ENCODE results near the gene RPUSD1. TPM values are rescaled to one million over a fixed set of nuclear protein-coding genes. Genes with fewer than 3 reads are reported as not detected.

Gene RPUSD1
- total RNA-seq, 3 donors from 2014 or later (not counting 1 experiment from before 2014, with no cell fraction given) = 20.8 to 31.7 (median 29.6) TPM

GRCh38 chr16:788399-789126, 382 bp upstream of the RPUSD1 start, which contains the start of gene CHTF18:
Gene CHTF18 (plus strand): TSS chr16:788620. CDS start chr16:788685, 65 bp downstream.
- no peaks in the 10 kb centered on the region for H3K36me3 Mint-ChIP-seq
- H3K36me3 ChIP-seq (ENCODE audit: control insufficient read depth, insufficient read depth, low read length) = peaks cover 5% of the 10 kb centered on the region
- no peaks in the 10 kb centered on the region for H3K9me3 Mint-ChIP-seq
- H3K27me3 Mint-ChIP-seq (ENCODE audit: low read depth in 2 of 2) = no peaks in the 10 kb centered on the region
- H3K4me1 Mint-ChIP-seq = peaks cover 0 to 9% of the 10 kb centered on the region in 2 donors
- peaks cover 29% of the 10 kb centered on the region for H3K4me1 ChIP-seq (ENCODE audit: control insufficient read depth, insufficient read depth, low read length)
- H3K4me3 Mint-ChIP-seq = peak within 1 kb of the TSS; percentile 86
- H3K27me3 ChIP-seq (ENCODE audit: control insufficient read depth, insufficient read depth, low read length) = no peaks in the 10 kb centered on the region
- H3K4me3 ChIP-seq (ENCODE audit: low read length) = peak within 1 kb of the TSS; percentile 84
- peak within 1 kb of the TSS; percentile 30 for H3K27ac ChIP-seq (ENCODE audit: low read length)
- under 1% methylated on average over 97 of the region's 97 CpGs for WGBS (ENCODE audit: insufficient coverage)
- H3K9me3 ChIP-seq (ENCODE audit: control insufficient read depth, insufficient read depth, low read length) = no peaks in the 10 kb centered on the region
- peak within 1 kb of the TSS; percentile 38 to 71 for H3K27ac Mint-ChIP-seq
- ATAC-seq (peak; percentile 96 to 98 (median 97)), DNase-seq (peak; percentile 95 to 96)
- no peak for TF ChIP-seq CTCF (IDR thresholded peaks at IDR 0.05)
- intact Hi-C loops (cut with micrococcal nuclease) = loop anchor here (1.0 kb wide), 1 partner anchor 19 kb away; no protein-coding TSS in a partner anchor

- no peak for TF ChIP-seq CTCF (IDR thresholded peaks at IDR 0.05)
- H3K4me3 Mint-ChIP-seq = peak overlapping the region; percentile 86
These were observed 737 bp downstream of the RPUSD1 start for GRCh38 chr16:787321-787966.

GRCh38 chr16:785563-786535, 2.3 kb downstream of the RPUSD1 start:
- peaks cover 29% of the 10 kb centered on the region for H3K4me1 ChIP-seq (ENCODE audit: control insufficient read depth, insufficient read depth, low read length)
- Mint-ChIP-seq H3K4me1 (peaks cover 0 to 9% of the 10 kb centered on the region in 2 donors), H3K9me3 (no peaks in the 10 kb centered on the region), H3K27me3 (ENCODE audit: low read depth in 2 of 2) (no peaks in the 10 kb centered on the region), H3K36me3 (no peaks in the 10 kb centered on the region), H3K27ac (no peak overlapping the region), H3K4me3 (peak overlapping the region; percentile 65)
- no peak overlapping the region for H3K27ac ChIP-seq (ENCODE audit: low read length)
- 70% methylated on average over 58 of the region's 58 CpGs for WGBS (ENCODE audit: insufficient coverage)
- peak; percentile 69 for TF ChIP-seq CTCF (IDR thresholded peaks at IDR 0.05)
- intact Hi-C loops (cut with micrococcal nuclease) = loop anchor here (2.0 kb wide), 1 partner anchor 75 kb away; no protein-coding TSS in a partner anchor
- H3K27me3 ChIP-seq (ENCODE audit: control insufficient read depth, insufficient read depth, low read length) = no peaks in the 10 kb centered on the region
- ATAC-seq (no peak), DNase-seq (peak; percentile 64 to 82)
- no peaks in the 10 kb centered on the region for H3K9me3 ChIP-seq (ENCODE audit: control insufficient read depth, insufficient read depth, low read length)
- H3K4me3 ChIP-seq (ENCODE audit: low read length) = no peak overlapping the region
- peaks cover 5% of the 10 kb centered on the region for H3K36me3 ChIP-seq (ENCODE audit: control insufficient read depth, insufficient read depth, low read length)

More at GRCh38 chr16:787321-787966, 737 bp downstream of the RPUSD1 start:
- Mint-ChIP-seq H3K9me3 (no peaks in the 10 kb centered on the region), H3K36me3 (no peaks in the 10 kb centered on the region), H3K27me3 (ENCODE audit: low read depth in 2 of 2) (no peaks in the 10 kb centered on the region), H3K4me1 (peaks cover 0 to 9% of the 10 kb centered on the region in 2 donors), H3K27ac (peak overlapping the region; percentile 38 to 71)
- Histone ChIP-seq H3K36me3 (ENCODE audit: control insufficient read depth, insufficient read depth, low read length) (peaks cover 5% of the 10 kb centered on the region), H3K27me3 (ENCODE audit: control insufficient read depth, insufficient read depth, low read length) (no peaks in the 10 kb centered on the region), H3K27ac (ENCODE audit: low read length) (no peak overlapping the region), H3K4me3 (ENCODE audit: low read length) (peak overlapping the region; percentile 84), H3K4me1 (ENCODE audit: control insufficient read depth, insufficient read depth, low read length) (peaks cover 29% of the 10 kb centered on the region), H3K9me3 (ENCODE audit: control insufficient read depth, insufficient read depth, low read length) (no peaks in the 10 kb centered on the region)
- WGBS (ENCODE audit: insufficient coverage) = 47% methylated on average over 47 of the region's 47 CpGs
- intact Hi-C loops (cut with micrococcal nuclease) = no loop called here
- ATAC-seq (no peak), DNase-seq (peak in 1 of 2 donors; percentile 23)
